H1 (cell line): ENCODE data around the gene NKAIN2. TPM values are rescaled to one million over a fixed set of nuclear protein-coding genes. Genes with fewer than 3 reads are reported as not detected.

Experiments
- CTCF ChIA-PET: fragments of 300-600 bp; sonication (Branson Sonifier 250); formaldehyde crosslinking; loops from one replicate; lab custom pipeline; 2021; ENCODE audit not compliant: partially characterized antibody; lab: Charles Lee
- POLR2A ChIA-PET: fragments of 300-600 bp; sonication (Branson Sonifier 250); formaldehyde crosslinking; loops from one replicate; lab custom pipeline; 2021; ENCODE audit warnings: inconsistent platforms; ENCODE audit not compliant: partially characterized antibody; lab: Charles Lee
- DNase-seq, 2 experiments: peaks; one replicate each; pipeline versions ENCODE4 v3.0.0 to v3.0.0-alpha.2; 2010 to 2022; ENCODE audit warnings: low spot score in 2 of 2, low read depth in 1 of 2, mixed read lengths in 1 of 2
- FAIRE-seq: peaks from 2 replicates; lab custom pipeline; 2011; peaks lifted over from hg19 to GRCh38; lab: Jason Lieb, UNC
- H2AFZ ChIP-seq: 2 replicates; pipeline ENCODE4 v1.8.1; 2012; ENCODE audit warnings: low read length, inconsistent platforms
- H2AK5ac ChIP-seq: 2 replicates; pipeline ENCODE4 v1.6.1; 2013; ENCODE audit warnings: low read depth, low read length
- H2BK120ac ChIP-seq: replicated peaks from 2 replicates; pipeline ENCODE3; 2013; ENCODE audit warnings: low read depth, low read length, inconsistent platforms
- H2BK12ac ChIP-seq: 2 replicates; pipeline ENCODE4 v1.6.1; 2013; ENCODE audit warnings: low read depth, low read length
- H2BK15ac ChIP-seq: 2 replicates; pipeline ENCODE4 v1.6.1; 2013; ENCODE audit warnings: low read length
- H2BK20ac ChIP-seq: 2 replicates; pipeline ENCODE4 v1.6.1; 2013; ENCODE audit warnings: low read length
- H2BK5ac ChIP-seq: 2 replicates; pipeline ENCODE4 v1.6.1; 2013; ENCODE audit warnings: low read depth, low read length
- H3K14ac ChIP-seq: 2 replicates; pipeline ENCODE4 v1.6.1; 2013; ENCODE audit warnings: inconsistent platforms; ENCODE audit not compliant: insufficient read length
- H3K18ac ChIP-seq: 2 replicates; pipeline ENCODE4 v1.6.1; 2013; ENCODE audit warnings: low read length; ENCODE audit errors: extremely low read depth
- H3K23ac ChIP-seq: 2 replicates; pipeline ENCODE4 v1.6.1; 2013; ENCODE audit warnings: inconsistent platforms; ENCODE audit not compliant: insufficient read length
- H3K23me2 ChIP-seq: 2 replicates; pipeline ENCODE4 v1.6.1; 2013; ENCODE audit warnings: low read depth, low read length
- H3K27ac ChIP-seq: 2 replicates; pipeline ENCODE4 v1.6.1; 2011; ENCODE audit warnings: low read depth, low read length, inconsistent platforms
- H3K27me3 ChIP-seq, 4 experiments: replicated peaks in 1 of 4; 1 replicate in 1 of 4; 2 replicates in 3 of 4; pipeline versions ENCODE4 v1.6.1 to v1.8.1; 2011 to 2013; ENCODE audit warnings: low read length in 3 of 4, mild to moderate bottlenecking in 3 of 4, inconsistent platforms in 2 of 4, mixed read lengths in 2 of 4, moderate library complexity in 1 of 4; ENCODE audit not compliant: control insufficient read depth in 3 of 4, insufficient read depth in 3 of 4; ENCODE audit errors: extremely low read depth in 1 of 4
- H3K36me3 ChIP-seq, 4 experiments: 2 replicates each; pipeline versions ENCODE4 v1.6.1 to v1.8.1; 2011 to 2013; ENCODE audit warnings: mild to moderate bottlenecking in 4 of 4, low read length in 3 of 4, moderate library complexity in 2 of 4, control low read depth in 1 of 4, inconsistent platforms in 1 of 4; ENCODE audit not compliant: insufficient read depth in 4 of 4, control insufficient read depth in 2 of 4
- H3K4ac ChIP-seq: replicated peaks from 2 replicates; pipeline ENCODE3; 2013; ENCODE audit warnings: low read length, low read depth, mixed read lengths, inconsistent platforms; ENCODE audit not compliant: insufficient read length
- H3K4me1 ChIP-seq, 4 experiments: replicated peaks in 1 of 4; 1 replicate in 1 of 4; 2 replicates in 3 of 4; pipeline versions ENCODE4 v1.6.1 to v1.8.1; 2011 to 2013; ENCODE audit warnings: low read length in 3 of 4, inconsistent platforms in 2 of 4, mixed read lengths in 1 of 4; ENCODE audit not compliant: insufficient read depth in 4 of 4, control insufficient read depth in 3 of 4
- H3K4me2 ChIP-seq, 2 experiments: 2 replicates each; pipeline versions ENCODE4 v1.6.1 to v1.8.1; 2011 to 2013; ENCODE audit warnings: low read depth in 2 of 2, low read length in 2 of 2, control low read depth in 1 of 2, inconsistent platforms in 1 of 2, mild to moderate bottlenecking in 1 of 2; ENCODE audit not compliant: insufficient read depth in 1 of 2
- H3K4me3 ChIP-seq, 4 experiments: fragments of 200-600, 300-600 bp in 1 of 4; sonication (generic), shearing (Covaris generic), sonication (Bioruptor Twin) in 1 of 4; 2 replicates each; pipeline versions ENCODE4 v1.5.1 to v1.8.1; 2011 to 2016; ENCODE audit warnings: low read length in 4 of 4, low read depth in 3 of 4, control low read depth in 2 of 4, inconsistent platforms in 2 of 4, mild to moderate bottlenecking in 2 of 4, mixed read lengths in 1 of 4, moderate library complexity in 1 of 4; ENCODE audit not compliant: insufficient read depth in 2 of 4; ENCODE audit errors: extremely low read depth in 1 of 4
- H3K56ac ChIP-seq: replicated peaks from 2 replicates; pipeline ENCODE3; 2013; ENCODE audit warnings: low read depth, mild to moderate bottlenecking, mixed read lengths, low read length, inconsistent platforms; ENCODE audit not compliant: insufficient read length
- H3K79me1 ChIP-seq: 2 replicates; pipeline ENCODE4 v1.6.1; 2013; ENCODE audit warnings: low read depth, low read length, control low read depth
- H3K79me2 ChIP-seq, 2 experiments: 2 replicates each; pipeline versions ENCODE4 v1.6.1 to v1.8.1; 2012 to 2013; ENCODE audit warnings: low read length in 2 of 2, mild to moderate bottlenecking in 2 of 2, inconsistent platforms in 1 of 2; ENCODE audit not compliant: insufficient read depth in 2 of 2, control insufficient read depth in 1 of 2
- H3K9ac ChIP-seq, 4 experiments: replicated peaks in 1 of 4; 1 replicate in 1 of 4; 2 replicates in 3 of 4; pipeline versions ENCODE4 v1.6.1 to v1.8.1; 2011 to 2013; ENCODE audit warnings: low read depth in 3 of 4, low read length in 3 of 4, control low read depth in 2 of 4, mild to moderate bottlenecking in 2 of 4, moderate library complexity in 2 of 4, inconsistent platforms in 1 of 4; ENCODE audit errors: extremely low read depth in 1 of 4
- H3K9me3 ChIP-seq, 2 experiments: 2 replicates each; pipeline versions ENCODE4 v1.6.1 to v1.8.1; 2012 to 2013; ENCODE audit warnings: mild to moderate bottlenecking in 2 of 2, moderate library complexity in 2 of 2, control low read depth in 1 of 2, inconsistent platforms in 1 of 2, low read depth in 1 of 2, low read length in 1 of 2, mixed read lengths in 1 of 2; ENCODE audit not compliant: insufficient read depth in 2 of 2
- H4K20me1 ChIP-seq, 2 experiments: replicated peaks in 1 of 2; 2 replicates each; pipeline versions ENCODE3 to v1.8.1; 2011 to 2013; ENCODE audit warnings: inconsistent platforms in 2 of 2, low read length in 2 of 2, mild to moderate bottlenecking in 1 of 2; ENCODE audit not compliant: insufficient read depth in 2 of 2, control insufficient read depth in 1 of 2
- H4K5ac ChIP-seq: 2 replicates; pipeline ENCODE4 v1.6.1; 2013; ENCODE audit warnings: low read length, low read depth, mixed read lengths, inconsistent platforms; ENCODE audit not compliant: insufficient read length
- H4K8ac ChIP-seq: 2 replicates; pipeline ENCODE4 v1.8.0; 2013; ENCODE audit warnings: mild to moderate bottlenecking, moderate library complexity, low read length, inconsistent platforms; ENCODE audit not compliant: insufficient read depth; ENCODE audit errors: extremely low read depth
- H4K91ac ChIP-seq: replicated peaks from 2 replicates; pipeline ENCODE3; 2013; ENCODE audit warnings: low read length, mixed read lengths, inconsistent platforms; ENCODE audit not compliant: insufficient read length
- ATF2 ChIP-seq: IDR thresholded peaks from 2 replicates; pipeline ENCODE4 v1.6.1; 2012; ENCODE audit warnings: low read length, inconsistent platforms
- CHD1 ChIP-seq: IDR thresholded peaks from 2 replicates; pipeline ENCODE4 v1.6.1; 2012; ENCODE audit warnings: low read depth, low read length, improper control_type of control experiment
- CHD2 ChIP-seq: IDR thresholded peaks from 2 replicates; pipeline ENCODE4 v1.6.1; 2012; ENCODE audit warnings: low read length, improper control_type of control experiment
- GTF2F1 ChIP-seq: IDR thresholded peaks from 2 replicates; pipeline ENCODE4 v1.6.1; 2012; ENCODE audit warnings: low read depth, low read length, improper control_type of control experiment, borderline replicate concordance
- KDM5A ChIP-seq: fragments of 200-600 bp; IDR thresholded peaks from 2 replicates; pipeline ENCODE4 v1.7.1; 2012; ENCODE audit warnings: mild to moderate bottlenecking, low read length, inconsistent platforms, mixed read lengths
- NANOG ChIP-seq: IDR thresholded peaks from 2 replicates; pipeline ENCODE4 v1.6.1; 2011; ENCODE audit warnings: low read length, low read depth, mild to moderate bottlenecking, inconsistent platforms; ENCODE audit not compliant: insufficient read depth, poor library complexity, severe bottlenecking
- POLR2AphosphoS5 ChIP-seq: IDR thresholded peaks from 2 replicates; pipeline ENCODE4 v1.6.1; 2011; ENCODE audit warnings: low read depth, low read length
- RXRA ChIP-seq: IDR thresholded peaks from 2 replicates; pipeline ENCODE4 v1.6.1; 2011; ENCODE audit warnings: low read depth, mild to moderate bottlenecking, low read length, moderate library complexity; ENCODE audit not compliant: insufficient read depth
- whole genome bisulfite sequencing, 2 experiments: shearing (Covaris generic) in 1 of 2; methylation state at CpG; one replicate each; pipeline versions ENCODE4 v1.1.6 to v1.1.7; 2013 to 2015; ENCODE audit warnings: low lambda C conversion rate in 2 of 2, mixed read lengths in 2 of 2, inconsistent platforms in 1 of 2, low coverage in 1 of 2, missing lambda C conversion rate in 1 of 2; ENCODE audit not compliant: insufficient replicate concordance in 2 of 2, insufficient coverage in 1 of 2, insufficient read length in 1 of 2; ENCODE audit errors: extremely low coverage in 1 of 2, missing lambda C conversion rate in 1 of 2; 5-methylcytosine and 5-hydroxymethylcytosine counted together
- polyA plus RNA-seq, 7 experiments: library from polyadenylated mRNA; depleted of rRNA in 3 of 7; stranded (reverse) in 5 of 7; unstranded in 2 of 7; fragments of >200 nt in 5 of 7; fragments of 200-250 nt in 2 of 7; gene quantifications; 1 replicate in 5 of 7; 2 replicates in 1 of 7; 4 replicates in 1 of 7; pipeline versions ENCODE4 v1.2.1 to v1.2.3, GENCODE V29; 2011 to 2013; ENCODE audit warnings: missing spikeins in 2 of 7, mixed read lengths in 2 of 7
- total RNA-seq: library from RNA; stranded (reverse); fragmentation: NEBNext Ultra II Directional; extraction: Animal tissue kit (Norgen Biotek cat#: 25700); gene quantifications from 2 replicates; pipeline ENCODE4 v1.2.1, GENCODE V29; 2021

Gene NKAIN2
- total and polyA plus RNA-seq, 2 of the 8 experiments (the other 6 are each of a cell fraction or from before 2014, with no cell fraction given): 0.20 to 0.34 TPM

GRCh38 chr6:124432620-124433019, 629.0 kb downstream of the NKAIN2 start:
- no peak for DNase-seq
- no peaks in the 10 kb centered on the region for H3K4me1 ChIP-seq
- no peak overlapping the region for H3K14ac ChIP-seq
- no peaks in the 10 kb centered on the region for H4K20me1 ChIP-seq
- H2BK15ac ChIP-seq: no peak overlapping the region
- no peak overlapping the region for H2AFZ ChIP-seq
- H3K27ac ChIP-seq: no peak overlapping the region
- H3K4ac ChIP-seq: no peak overlapping the region
- no peak overlapping the region for H4K91ac ChIP-seq
- no peaks in the 10 kb centered on the region for H3K36me3 ChIP-seq
- ChIA-PET POLR2A (no interaction called here), CTCF (no interaction called here)
- no peaks in the 10 kb centered on the region for H3K79me1 ChIP-seq
- H2BK120ac ChIP-seq: no peak overlapping the region
- H3K23me2 ChIP-seq: no peaks in the 10 kb centered on the region
- no peak overlapping the region for H3K18ac ChIP-seq
- no peak overlapping the region for H2BK20ac ChIP-seq
- TF ChIP-seq POLR2AphosphoS5 (no peak), ATF2 (no peak), NANOG (no peak), KDM5A (no peak), RXRA (no peak), GTF2F1 (no peak), CHD1 (no peak), CHD2 (no peak)
- no peak overlapping the region for H3K56ac ChIP-seq
- WGBS, 2 experiments: 94% methylated on average over 1 of the region's 1 CpG; no CpG with 5 or more reads in 1 of the 2 experiments
- H3K27me3 ChIP-seq: peaks cover 0 to 1% (median 0%) of the 10 kb centered on the region in 4 experiments; a peak in 1 of 7 replicates
- no peak overlapping the region for H2BK5ac ChIP-seq
- no peak overlapping the region for H3K9ac ChIP-seq
- H4K8ac ChIP-seq: no peak overlapping the region
- no peak overlapping the region for H3K23ac ChIP-seq
- H2BK12ac ChIP-seq: no peak overlapping the region
- no peak overlapping the region for H4K5ac ChIP-seq
- no peaks in the 10 kb centered on the region for H3K79me2 ChIP-seq
- FAIRE-seq: no peak
- H3K4me3 ChIP-seq: no peak overlapping the region
- no peaks in the 10 kb centered on the region for H3K9me3 ChIP-seq
- no peak overlapping the region for H3K4me2 ChIP-seq
- H2AK5ac ChIP-seq: no peak overlapping the region
